BJ (cell line): ENCODE data around the gene PPP1R13B. TPM values are rescaled to one million over a fixed set of nuclear protein-coding genes. Genes with fewer than 3 reads are reported as not detected.

Experiments
- CTCF ChIA-PET: fragments of 350-600 bp; formaldehyde crosslinking; extraction: SDS; loops from one replicate; lab custom pipeline; 2021; ENCODE audit warnings: antibody characterized with exemption, inconsistent platforms; lab: Yijun Ruan, JAX
- POLR2A ChIA-PET: fragments of 300-600 bp; sonication (Branson Sonifier 250); formaldehyde crosslinking; extraction: SDS; loops from one replicate; lab custom pipeline; 2021; ENCODE audit warnings: antibody characterized with exemption; lab: Charles Lee
- DNase-seq: peaks from one replicate; pipeline ENCODE4 v3.0.0-alpha.2; 2011; ENCODE audit warnings: low read depth
- H3K27me3 ChIP-seq: 2 replicates; pipeline ENCODE4 v1.6.0; 2011; ENCODE audit warnings: low read length; ENCODE audit not compliant: control insufficient read depth, insufficient read depth
- H3K36me3 ChIP-seq: 2 replicates; pipeline ENCODE4 v1.5.1; 2011; ENCODE audit warnings: low read length; ENCODE audit not compliant: control insufficient read depth, insufficient read depth
- H3K4me3 ChIP-seq: 2 replicates; pipeline ENCODE4 v1.5.1; 2011; ENCODE audit warnings: low read depth, mild to moderate bottlenecking, control low read depth, low read length
- polyA plus RNA-seq: library from polyadenylated mRNA; depleted of rRNA; stranded (reverse); fragments of >200 nt; gene quantifications from 2 replicates; pipeline ENCODE4 v1.2.3, GENCODE V29; 2011
- TF ChIP-seq, protein P1 (sequence below): IDR thresholded peaks from 2 replicates; pipeline ENCODE4 v1.5.1; 2011; ENCODE audit warnings: low read depth, mild to moderate bottlenecking, control low read depth, inconsistent platforms, low read length, moderate library complexity; ENCODE audit not compliant: insufficient read depth

Gene PPP1R13B
- polyA plus RNA-seq, 1 experiment = 3.3 TPM

DNA sequence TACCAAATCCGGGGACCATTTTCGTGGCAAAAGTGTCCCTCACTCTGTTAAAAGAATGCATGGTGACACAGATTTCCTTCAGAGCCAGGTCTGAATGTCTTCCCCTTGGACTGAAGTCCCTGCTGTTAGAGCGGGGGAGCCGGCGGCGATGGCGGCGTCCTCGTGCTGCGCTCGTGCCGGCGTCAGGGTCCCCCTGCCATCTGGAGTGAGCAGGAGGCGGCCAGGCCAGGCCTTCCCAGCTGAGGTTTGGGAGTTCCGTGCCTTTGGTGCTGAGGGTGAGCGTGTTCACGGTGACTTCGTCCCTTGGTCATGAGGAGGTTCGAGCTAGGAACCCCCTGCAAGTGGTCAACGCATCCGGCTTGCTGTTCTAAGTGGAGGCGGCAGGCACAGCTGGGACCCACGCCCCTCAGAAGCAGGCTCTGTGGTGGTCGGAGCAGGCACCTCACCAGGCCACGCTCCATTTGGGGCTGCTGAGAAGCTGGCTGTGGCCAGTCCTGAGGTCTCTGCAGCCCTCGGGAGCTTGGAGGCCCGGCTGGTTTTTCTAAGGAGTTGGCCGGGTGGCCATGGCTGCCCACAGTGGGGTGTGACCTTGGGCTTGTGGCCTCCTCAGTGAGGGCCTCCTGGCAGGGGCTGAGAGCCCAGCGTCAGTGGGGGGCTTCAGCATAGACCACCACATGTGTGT, 122.2 kb downstream of the PPP1R13B start:
- ChIA-PET POLR2A (no interaction called here), CTCF (interaction anchor here (1.4 to 1.5 kb wide), 2 partner anchors 11 to 15 kb away, joined by 4 read pairs; no protein-coding TSS in a partner anchor)
- Histone ChIP-seq H3K36me3 (peaks cover 19% of the 10 kb centered on the region), H3K27me3 (no peaks in the 10 kb centered on the region), H3K4me3 (no peak overlapping the region)
- no peak for DNase-seq
- TF ChIP-seq, protein P1, sequence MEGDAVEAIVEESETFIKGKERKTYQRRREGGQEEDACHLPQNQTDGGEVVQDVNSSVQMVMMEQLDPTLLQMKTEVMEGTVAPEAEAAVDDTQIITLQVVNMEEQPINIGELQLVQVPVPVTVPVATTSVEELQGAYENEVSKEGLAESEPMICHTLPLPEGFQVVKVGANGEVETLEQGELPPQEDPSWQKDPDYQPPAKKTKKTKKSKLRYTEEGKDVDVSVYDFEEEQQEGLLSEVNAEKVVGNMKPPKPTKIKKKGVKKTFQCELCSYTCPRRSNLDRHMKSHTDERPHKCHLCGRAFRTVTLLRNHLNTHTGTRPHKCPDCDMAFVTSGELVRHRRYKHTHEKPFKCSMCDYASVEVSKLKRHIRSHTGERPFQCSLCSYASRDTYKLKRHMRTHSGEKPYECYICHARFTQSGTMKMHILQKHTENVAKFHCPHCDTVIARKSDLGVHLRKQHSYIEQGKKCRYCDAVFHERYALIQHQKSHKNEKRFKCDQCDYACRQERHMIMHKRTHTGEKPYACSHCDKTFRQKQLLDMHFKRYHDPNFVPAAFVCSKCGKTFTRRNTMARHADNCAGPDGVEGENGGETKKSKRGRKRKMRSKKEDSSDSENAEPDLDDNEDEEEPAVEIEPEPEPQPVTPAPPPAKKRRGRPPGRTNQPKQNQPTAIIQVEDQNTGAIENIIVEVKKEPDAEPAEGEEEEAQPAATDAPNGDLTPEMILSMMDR = no peak

DNA sequence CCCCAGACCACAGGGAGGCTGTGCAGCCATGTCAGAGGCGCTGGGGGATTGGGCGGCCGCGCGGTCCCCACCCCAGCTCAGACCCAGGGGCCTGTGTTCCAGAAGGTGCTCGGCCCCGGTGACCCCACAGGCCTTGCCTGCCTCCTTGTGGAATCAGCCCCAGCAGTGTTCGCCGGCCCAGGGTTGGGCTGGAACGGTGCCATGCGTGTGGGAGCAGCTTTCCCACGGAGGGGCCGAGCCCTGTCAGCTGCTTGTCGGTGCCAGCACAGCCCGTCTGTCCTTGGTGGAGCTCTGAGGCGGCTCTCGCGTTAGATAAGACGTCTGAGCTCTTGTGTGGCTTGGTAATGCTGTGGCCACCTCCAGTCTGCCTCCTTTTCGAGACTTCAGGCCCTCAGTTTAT, 123.3 kb downstream of the PPP1R13B start:
- CTCF ChIA-PET = interaction anchor here (1.4 to 1.5 kb wide), 2 partner anchors 12 to 16 kb away, joined by 4 read pairs; no protein-coding TSS in a partner anchor
- no peak for DNase-seq
- no peak overlapping the region for H3K4me3 ChIP-seq

DNA sequence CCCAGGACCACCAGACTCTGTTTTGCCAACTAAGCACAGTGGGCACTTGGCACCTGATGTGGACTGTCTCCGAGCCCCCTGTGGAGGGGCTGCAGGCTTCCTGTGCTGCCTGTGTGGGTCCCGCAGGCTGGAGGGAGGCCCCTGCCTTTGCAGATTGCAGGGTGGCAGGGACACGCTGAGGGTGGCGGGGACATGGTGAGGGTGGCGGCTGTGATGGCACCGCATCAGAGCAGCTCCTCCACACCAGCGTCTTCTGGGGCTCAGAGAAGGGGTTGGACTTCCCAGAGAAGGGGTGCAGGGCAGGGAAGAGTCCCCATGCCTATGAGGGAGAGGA, 123.7 kb downstream of the PPP1R13B start:
- no peaks in the 10 kb centered on the region for H3K27me3 ChIP-seq
- DNase-seq = no peak
- CTCF ChIA-PET = interaction anchor here (1.0 to 1.5 kb wide), 3 partner anchors 9 to 17 kb away, joined by 4 to 6 read pairs (median 4); no protein-coding TSS in a partner anchor
- H3K36me3 ChIP-seq = peaks cover 9% of the 10 kb centered on the region
- TF ChIP-seq, protein P1 = no peak
- POLR2A ChIA-PET = no interaction called here
- no peak overlapping the region for H3K4me3 ChIP-seq

More for the DNA sequence above, 123.3 kb downstream of the PPP1R13B start:
- TF ChIP-seq, protein P1 = no peak
- POLR2A ChIA-PET = no interaction called here
- H3K36me3 ChIP-seq = peaks cover 12% of the 10 kb centered on the region
- H3K27me3 ChIP-seq = no peaks in the 10 kb centered on the region

DNA sequence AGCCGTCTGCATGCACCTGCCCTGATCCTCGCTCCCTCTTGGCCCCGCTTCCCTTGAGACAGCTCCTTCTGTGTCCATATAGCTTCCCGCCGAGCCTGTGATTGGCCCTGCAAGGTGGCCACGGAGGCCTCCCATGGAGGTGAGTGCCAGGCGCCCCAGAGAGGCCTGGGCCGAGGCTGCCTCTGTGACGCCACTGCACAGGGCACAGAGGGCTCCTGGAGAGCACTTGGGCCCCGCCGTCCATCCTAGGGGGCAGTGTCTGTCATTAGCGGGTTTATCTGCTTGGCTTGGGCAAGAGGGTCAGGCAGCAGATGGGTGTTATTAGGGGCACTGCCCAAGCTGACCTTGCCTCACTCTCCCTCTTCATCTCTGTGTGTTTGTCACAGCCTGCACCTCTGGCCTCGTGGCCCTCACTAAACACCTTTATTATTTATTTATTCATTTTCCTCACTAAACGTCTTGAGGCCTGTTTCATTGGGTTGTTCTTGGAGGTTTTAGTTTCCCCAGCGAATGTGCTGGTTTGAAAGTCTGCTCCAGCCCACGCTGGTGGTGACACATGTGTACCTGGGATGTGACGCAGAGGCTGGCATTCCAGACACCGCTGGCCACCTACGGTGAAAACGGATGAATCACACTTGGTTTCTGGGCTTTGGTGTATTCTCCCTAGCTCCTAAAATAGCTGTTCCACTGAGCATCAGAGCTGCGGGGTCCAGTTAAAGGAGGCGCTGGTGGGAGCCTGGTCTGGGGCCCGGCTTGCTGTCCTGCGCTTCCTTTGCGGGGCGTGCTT, 125.8 kb downstream of the PPP1R13B start:
- POLR2A ChIA-PET = no interaction called here

More for the DNA sequence above, 125.8 kb downstream of the PPP1R13B start:
- no peak for DNase-seq
- Histone ChIP-seq H3K36me3 (peaks cover 5% of the 10 kb centered on the region), H3K27me3 (no peaks in the 10 kb centered on the region), H3K4me3 (no peak overlapping the region)
- TF ChIP-seq, protein P1 = no peak
- CTCF ChIA-PET = no interaction called here
